Pulmonary artery endothelial cell (primary cell): ENCODE measurements around the gene PDE7B. TPM values are rescaled to one million over a fixed set of nuclear protein-coding genes. Genes with fewer than 3 reads are reported as not detected.

ENCODE experiments used
- DNase-seq: peaks from one replicate; pipeline ENCODE4 v3.0.0-alpha.2; 2011; ENCODE audit warnings: low read depth, low spot score
- total RNA-seq: library from RNA; depleted of rRNA; stranded (reverse); fragments of >200 nt; gene quantifications from 2 replicates; pipeline ENCODE4 v1.2.3, GENCODE V29; 2014

Gene PDE7B
- total RNA-seq, 1 donor from 2014 or later, result 42.5 TPM

DNA sequence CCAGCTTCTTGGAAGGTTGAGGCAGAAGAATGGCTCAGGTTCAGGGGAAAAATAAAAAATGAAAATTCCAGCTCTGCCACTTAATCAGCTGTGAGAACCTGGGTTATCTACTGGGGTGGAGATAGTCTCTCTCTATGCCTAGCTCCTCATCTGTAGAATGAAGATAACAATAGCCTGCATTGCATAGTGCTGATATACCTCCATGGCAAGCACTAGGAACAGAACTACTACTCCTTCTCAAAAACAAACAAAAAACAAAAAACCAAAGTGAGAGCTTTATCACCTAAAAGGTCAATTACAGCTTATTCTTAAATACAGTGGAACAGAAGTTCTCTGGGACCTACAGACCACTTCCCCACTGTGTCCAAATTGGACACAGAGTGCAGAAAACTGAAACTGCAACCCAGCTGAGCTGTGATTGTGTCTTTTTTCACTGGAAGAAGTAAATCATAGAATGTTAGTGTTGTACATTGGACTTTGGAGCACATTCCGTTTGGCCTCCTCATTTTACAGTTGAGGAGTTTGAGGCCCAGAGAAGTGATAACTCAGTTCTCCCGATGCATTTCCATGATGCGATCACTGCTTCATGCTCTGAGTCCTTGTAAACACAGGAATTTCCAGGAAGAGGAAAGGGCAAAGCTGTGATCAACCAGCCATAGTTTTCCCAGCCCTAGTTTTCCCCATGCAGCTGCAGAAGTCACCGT lies 375.3 kb downstream of the PDE7B start:
- DNase-seq, result no peak

DNA sequence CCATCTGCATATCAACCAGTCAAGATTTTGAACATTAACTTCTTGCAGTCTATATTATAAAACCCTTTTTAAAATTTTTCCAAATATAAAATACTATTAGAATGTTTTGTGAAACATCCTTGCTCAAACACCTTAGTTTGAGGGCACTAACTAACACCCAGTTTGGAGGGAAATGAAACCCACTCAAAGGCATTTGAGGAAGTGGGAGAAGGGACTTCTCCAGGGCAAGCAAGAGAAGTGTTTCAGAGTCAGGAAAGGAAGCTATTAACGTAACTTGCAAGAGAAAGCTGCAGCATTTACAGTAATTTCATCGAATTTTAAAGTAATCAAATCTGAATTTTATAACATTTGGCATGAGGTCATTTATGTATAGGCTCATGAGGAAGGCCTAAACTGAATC lies 377.3 kb downstream of the PDE7B start:
- no peak for DNase-seq

DNA sequence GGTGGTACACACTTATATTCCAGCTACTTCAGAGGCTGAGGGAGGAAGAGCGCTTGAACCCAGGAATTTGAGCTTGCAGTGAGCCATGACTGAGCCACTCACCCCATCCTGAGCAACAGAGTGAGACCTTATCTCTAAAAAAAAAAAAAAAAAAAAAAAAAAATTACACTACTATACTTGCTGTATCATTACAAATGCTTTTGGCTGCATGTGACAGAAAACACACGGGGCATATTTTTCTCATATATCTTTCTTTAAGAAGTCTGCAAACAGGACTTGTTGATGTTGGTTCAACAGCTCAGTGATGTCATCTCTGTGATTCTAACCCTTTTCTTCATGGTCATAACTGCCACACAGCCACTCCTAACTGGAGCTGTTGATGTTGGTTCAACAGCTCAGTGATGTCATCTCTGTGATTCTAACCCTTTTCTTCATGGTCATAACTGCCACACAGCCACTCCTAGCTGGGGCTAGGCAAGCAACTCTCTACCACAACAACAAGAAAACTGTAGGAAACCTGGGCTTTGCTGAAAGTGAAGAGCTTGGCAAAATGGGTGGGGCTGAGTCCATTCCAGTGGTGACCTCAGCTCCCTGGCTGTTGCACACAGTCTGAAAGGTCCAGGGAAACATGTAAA lies 378.8 kb downstream of the PDE7B start:
- DNase-seq, result no peak

DNA sequence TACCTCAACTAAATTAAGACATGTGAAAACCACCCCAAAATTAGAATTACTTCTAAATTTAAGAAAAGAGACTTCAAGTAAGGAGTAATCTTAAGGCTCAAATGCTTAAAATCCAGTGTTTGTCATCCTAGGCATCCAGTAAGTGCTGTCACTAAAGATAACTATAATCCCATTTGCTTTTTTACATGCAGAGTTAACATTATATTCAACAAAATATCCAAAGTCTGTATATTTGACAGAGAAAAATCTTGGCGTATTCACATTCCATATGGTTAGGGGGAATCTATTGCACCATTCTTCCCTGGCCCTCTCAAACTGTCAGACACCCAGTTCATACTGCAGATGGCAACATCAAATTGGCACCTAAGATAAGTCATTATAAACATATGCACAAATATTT lies 381.2 kb downstream of the PDE7B start:
- no peak for DNase-seq

DNA sequence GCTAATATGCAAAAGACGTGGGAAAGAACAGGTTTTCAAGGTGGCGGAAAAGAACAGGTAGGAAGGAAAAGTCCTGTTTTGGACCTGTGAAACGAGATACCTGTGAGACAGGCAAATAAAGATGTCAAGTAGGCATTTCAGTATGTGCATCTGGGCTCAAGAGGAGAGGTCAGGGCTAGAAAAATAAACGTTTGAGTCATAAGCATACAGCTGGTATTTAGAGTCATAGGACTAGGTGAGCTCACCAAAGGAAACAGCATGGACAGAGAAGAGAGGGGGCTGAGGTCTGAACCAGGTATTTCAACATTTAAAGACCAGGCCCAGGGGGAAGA lies 383.7 kb downstream of the PDE7B start:
- no peak for DNase-seq

DNA sequence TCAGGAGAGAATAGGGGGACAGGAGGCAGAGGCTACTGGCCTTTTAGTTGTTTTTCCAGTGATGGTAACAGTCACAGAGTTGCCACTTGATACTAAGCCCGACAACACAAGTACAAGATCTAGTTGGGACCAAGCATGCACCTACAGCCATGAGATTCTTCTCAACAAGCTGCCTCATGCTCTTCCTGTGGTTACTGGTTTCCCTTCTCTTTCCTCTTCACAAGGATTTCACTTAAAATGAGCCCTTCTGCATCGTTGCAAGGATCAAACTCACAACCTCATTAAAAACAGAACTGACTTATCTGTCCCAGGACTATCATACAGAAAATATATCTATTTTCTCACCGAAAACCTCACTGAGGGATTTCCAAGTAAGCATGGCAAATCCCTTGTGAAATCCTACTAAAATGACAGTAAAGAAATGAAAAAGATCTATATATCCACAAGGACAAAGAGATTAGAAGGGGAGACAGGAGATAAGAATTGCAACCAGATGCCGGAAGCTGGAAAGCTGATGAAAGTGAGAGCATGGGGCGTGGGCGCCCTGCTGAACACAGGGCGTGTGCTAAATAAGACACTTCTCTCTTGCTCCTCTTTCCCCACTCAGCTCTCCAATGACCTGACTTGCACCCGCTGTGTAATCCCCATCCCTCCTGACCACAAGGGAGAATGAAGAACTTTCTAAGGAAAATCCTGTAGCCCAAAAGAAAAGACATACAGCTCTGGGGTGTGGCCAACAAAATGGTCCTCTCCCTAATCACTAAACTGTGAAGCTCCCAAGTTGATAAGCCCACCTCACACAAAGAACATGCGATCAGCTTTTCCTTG lies 385.2 kb downstream of the PDE7B start:
- no peak for DNase-seq

DNA sequence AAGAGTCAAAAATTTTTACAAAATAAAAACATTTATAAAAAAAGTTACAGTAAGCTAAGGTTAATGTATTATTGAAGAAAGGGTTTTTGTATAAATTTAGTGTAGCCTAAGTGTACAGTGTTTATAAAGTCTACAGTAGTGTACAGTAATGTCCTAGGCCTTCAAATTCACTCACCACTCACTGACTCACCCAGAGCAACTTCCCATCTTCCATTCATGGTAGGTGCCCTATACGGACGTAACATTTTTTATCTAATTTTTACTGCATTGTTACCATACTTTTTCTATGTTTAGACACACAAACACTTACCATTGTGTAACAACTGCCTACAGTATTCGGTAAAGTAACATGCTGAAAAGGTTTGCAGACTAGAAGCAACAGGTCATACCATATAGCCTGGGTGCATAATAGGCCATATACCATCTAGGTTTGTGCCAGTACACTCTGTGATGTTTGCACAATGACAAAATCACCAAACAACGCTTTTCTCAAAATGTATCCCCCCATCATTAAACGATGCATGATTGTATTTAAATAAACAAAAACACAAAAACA lies 392.6 kb downstream of the PDE7B start:
- no peak for DNase-seq
